ENCODE measurements around the gene FBN1.

The FBN1 gene

GRCh38 chr15:48469271-48469670 is 176.2 kb downstream of the FBN1 start:
- DNase-seq (ENCODE audit: low read depth) = no peak

DNA sequence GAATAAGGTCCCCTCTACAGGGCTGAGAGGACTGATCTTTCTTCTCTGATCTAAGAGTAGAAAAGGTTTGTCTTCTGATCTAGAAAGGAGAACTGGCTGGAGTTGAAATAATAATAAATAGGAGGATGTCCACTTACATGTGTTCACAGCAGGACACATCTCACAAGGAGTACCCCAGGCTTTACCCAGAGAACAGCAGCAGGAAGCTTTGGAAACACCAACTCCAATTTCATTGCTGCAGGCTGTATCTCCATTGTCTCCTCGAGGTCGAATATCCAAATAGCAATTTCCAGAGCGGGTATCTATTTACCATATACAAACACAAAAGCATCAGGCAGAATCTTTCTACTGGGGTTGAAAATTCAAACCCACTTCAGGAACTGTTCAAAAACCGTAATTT is 177.7 kb downstream of the FBN1 start:
- no peak for DNase-seq (ENCODE audit: low read depth)

- DNase-seq (ENCODE audit: low read depth) = no peak
These were observed 178.7 kb downstream of the FBN1 start for GRCh38 chr15:48466820-48467219.

- DNase-seq (ENCODE audit: low read depth) = no peak
These were observed 179.4 kb downstream of the FBN1 start for GRCh38 chr15:48466079-48466478.

DNA sequence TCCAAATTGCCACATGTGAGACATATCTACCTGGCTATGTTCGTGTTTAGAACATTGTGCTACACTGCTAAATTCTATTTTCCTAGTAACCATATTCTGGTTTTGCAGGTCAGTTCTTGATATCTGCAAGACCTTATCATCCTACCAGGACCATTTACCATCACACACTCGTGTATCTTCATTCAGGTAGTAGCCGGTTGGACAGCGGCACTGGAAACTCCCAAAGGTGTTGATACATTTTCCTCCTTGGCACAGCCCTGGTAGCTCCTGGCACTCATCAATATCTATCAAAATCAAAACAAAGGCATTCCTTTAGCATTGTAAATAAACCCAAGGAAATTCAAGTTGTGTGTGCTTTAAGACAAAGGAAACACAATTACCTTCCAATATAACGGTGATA is 180.1 kb downstream of the FBN1 start:
- DNase-seq (ENCODE audit: low read depth) = no peak

- DNase-seq (ENCODE audit: low read depth) = no peak
These were observed 182.1 kb downstream of the FBN1 start for GRCh38 chr15:48463366-48463880.

GRCh38 chr15:48462688-48463087 is 182.8 kb downstream of the FBN1 start:
- DNase-seq (ENCODE audit: low read depth) = no peak

DNA sequence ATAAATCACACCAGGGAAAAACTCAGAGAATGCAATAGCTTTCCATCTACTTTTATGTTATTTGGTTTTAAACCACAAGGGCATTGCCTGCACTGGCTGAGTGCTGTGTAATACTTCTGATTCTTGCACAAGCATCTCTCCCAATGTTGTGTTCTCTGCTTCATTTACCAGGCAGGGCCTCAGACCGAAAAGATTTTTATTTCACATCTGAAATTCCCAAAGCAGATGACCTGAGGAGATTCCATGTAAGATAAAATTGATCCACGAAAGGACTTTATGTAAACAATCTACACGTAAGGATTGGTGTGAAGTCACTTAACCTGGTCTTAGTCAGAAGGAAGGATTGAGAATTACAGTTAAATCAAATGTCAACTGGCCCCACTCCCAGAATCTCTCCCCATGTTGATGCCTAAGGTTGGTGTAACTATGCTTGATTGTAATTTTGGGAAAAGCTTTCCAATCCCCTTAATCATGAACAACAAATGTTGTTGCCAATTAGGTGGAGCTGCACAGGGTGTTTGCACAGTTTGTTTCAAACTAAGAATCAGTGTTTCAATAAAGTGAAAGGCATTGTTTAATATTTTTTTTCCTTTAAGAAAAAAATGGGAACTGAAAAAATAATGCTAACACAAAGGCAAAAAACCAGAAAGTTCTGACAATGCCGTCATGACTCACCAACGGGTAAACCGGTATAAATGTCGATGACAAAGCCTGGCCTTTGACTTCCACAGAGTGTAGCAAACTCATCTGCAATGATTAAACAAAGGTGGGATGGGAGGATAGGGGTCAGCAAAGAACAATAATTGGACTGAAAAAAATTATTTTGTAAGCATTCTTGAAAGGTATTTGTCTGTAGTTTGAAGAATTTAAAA is 185.7 kb downstream of the FBN1 start:
- peak; percentile 77 for DNase-seq (ENCODE audit: low read depth)

DNA sequence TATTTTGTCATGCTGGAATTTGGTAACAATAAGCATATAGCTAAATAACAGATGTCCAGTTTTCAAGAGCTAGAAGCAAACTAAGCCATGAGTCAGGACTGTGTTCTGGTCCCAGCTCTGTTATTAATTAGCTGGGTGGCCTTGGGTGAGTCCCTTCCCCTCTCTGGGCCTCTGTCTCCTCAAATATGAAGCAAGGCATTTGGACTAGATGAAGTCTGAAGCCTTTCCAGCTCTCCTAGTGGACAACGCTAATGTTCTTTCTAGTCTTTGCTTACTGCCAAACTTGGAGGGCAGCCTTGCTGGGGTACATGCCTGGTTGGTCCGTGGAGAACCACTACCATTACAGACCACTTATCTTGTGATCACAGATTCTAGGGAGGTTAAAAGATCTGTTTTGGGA is 186.6 kb downstream of the FBN1 start:
- peak; percentile 43 for DNase-seq (ENCODE audit: low read depth)

DNA sequence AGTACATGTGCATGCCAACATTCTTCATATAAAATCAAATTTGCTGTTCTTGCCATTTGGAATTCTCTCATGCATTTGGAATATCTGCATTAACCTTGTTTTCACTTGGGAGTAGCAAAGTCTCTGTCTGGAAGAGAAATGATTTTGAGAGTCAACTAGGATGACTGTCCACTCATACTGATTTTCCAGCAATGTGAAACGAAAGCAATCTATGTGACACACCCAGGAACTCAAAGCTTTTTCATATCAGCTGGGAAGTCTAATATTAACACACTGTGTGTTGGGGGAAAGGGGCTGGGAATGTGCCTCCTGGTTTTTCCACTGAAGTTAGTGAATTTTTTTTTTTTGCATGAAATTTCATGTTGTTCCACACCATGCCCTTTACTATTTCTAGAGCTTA is 189.4 kb downstream of the FBN1 start:
- no peak for DNase-seq (ENCODE audit: low read depth)

DNA sequence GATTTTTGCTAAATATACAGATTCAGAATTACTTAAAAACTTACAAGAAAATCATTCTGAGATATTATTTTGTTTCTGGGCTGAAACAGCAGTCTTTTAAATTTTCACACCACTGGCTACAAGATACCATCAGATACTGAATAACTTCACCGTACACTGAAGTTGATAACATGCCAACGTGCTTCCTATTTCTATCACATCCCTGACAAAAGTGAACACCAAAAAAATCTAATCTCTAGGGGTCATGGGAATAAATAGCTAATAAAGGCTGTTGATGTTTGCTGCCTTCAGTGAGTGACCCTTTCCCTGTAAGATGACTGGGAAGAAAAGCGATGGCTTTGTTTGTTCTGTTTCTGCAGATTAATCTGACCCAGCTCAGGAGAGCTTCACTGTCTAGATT is 193.8 kb downstream of the FBN1 start:
- DNase-seq (ENCODE audit: low read depth) = no peak

GRCh38 chr15:48451241-48451640 is 194.3 kb downstream of the FBN1 start:
- no peak for DNase-seq (ENCODE audit: low read depth)

DNA sequence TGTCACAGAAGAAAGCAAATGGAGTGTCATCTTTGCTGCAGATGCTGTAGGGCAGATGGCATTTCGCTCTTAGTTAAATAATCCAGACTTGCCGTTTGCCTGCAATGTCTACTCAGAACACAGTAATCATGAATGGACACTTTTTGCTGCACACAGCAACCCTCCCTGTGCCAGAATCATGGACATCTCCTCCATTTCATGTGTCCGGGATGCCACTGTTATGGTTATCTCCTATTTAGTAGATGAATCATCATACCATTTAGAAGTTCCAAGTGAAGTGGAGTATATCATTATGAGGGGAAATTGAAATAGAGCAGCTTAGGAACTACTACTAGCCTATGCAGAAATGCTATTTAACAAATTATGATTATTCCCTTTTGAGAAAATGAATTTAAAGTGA is 195.8 kb downstream of the FBN1 start:
- DNase-seq (ENCODE audit: low read depth) = no peak

DNA sequence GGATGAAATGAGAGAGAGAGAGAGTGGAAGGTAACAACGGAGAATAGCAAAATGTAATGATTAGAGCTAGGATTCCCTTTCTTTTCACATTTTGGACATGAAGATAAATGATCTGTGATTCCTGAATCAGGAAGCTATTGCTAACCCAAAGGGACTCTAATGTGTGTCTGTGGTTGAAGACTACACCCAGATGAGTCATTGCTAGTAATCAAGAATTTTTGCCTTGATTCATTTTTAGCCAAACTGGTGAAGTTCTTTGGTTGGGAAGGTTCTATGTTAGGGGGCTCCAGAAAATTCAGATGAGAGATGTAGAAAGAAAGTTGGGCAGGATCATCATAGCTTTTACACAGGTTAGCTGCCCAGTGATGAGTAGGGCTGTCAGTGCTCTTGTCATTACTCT is 197.9 kb downstream of the FBN1 start:
- no peak for DNase-seq (ENCODE audit: low read depth)

DNA sequence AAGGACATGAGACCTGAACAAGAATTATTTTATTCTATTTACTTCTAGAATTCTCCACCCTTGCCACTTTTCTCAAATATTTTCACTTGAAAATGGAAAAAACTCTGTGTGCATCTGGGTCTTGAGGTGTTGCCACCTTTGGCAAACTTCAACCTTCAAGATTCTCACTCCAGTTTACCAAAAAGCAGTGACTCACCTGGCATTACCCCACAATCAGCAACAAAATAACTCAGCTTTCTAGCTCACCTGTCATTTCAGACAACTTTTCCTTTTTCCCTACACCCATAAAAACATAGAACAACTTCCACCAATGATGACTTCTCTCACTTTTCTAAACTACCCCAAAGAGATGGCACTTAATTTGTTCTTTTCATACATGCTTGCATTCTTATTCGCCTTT is 198.5 kb downstream of the FBN1 start:
- DNase-seq (ENCODE audit: low read depth) = no peak

GRCh38 chr15:48442011-48442410 is 203.5 kb downstream of the FBN1 start:
- no peak for DNase-seq (ENCODE audit: low read depth)

GRCh38 chr15:48440084-48440483 is 205.4 kb downstream of the FBN1 start:
- DNase-seq (ENCODE audit: low read depth) = peak; percentile 68

DNA sequence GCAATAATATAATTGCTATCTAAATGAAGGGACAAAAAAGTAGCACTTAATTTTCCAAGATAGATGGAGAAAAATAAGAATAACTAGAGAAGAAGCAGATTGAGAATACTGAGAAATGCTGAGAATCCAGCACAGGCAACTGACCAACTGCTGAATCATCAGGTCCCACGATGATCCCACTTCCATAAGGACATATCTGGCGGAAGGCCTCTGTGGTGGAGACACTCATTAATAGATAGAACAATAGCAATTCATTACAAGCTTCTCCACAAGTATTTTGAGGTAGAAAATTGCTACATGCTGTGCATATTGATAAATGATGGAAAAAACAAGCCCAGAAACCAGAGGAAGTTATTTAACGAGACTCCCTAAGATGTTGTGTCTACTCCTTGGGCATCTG is 208.3 kb downstream of the FBN1 start:
- no peak for DNase-seq (ENCODE audit: low read depth)

- no peak for DNase-seq (ENCODE audit: low read depth)
These were observed 210.2 kb downstream of the FBN1 start for GRCh38 chr15:48435321-48435720.

DNA sequence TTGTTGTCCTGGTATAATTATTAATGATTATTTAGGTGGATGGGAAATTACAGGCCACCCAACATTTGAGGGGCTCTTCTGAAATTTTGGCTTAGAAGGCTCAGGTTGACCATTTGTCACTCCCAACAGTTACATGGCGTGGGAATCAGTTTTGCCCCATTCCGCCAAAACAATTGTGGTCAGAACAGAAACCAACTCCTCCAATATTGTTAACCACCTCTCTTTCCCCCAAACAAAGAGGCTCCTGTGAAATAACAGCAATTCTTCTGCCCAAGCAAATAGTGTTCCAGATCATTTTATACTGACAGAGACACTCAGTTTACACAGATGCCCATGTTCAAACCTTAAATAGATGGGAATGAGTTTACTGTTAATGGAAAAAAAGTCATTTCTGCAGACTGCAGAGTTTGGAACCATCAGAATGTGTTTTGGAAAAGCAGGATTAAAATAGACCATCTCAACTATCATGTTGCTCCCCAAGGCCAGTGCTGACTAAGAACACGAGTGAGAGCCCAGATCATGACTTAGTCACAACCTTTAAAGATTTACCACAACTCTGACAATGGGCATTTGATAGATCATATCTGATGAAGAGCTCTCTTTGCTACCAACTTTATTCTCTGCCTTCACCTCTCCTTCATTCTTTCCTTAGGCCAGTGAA is 212.2 kb downstream of the FBN1 start:
- no peak for DNase-seq (ENCODE audit: low read depth)

GRCh38 chr15:48432688-48433087 is 212.8 kb downstream of the FBN1 start:
- no peak for DNase-seq (ENCODE audit: low read depth)

DNA sequence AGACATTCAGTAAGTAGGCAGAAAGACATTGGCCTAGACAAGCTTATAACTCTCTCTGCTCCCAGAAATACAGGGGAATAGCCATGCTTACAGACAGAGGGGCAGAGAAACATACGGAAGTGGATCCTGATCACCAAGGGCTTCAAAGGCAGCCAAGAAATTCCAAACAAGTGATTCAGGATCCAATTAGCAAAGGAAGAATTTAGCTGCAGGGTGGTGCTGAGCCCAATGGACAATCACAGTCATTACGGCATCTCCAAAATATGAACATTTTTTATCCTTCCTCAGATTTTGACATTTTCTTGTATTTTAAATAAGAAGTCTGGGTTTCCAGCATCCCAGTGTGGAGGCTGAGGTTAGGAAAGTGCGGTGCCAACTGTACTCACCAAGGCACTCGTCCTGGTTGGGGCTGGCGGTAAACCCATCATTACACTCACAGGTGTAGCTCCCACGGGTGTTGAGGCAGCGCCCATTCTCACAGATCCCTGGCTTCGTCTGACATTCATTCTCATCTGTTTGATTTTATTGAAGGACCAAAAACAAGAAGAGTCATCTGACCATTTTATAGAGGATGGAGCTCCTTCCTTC is 217.5 kb downstream of the FBN1 start:
- DNase-seq (ENCODE audit: low read depth) = no peak

DNA sequence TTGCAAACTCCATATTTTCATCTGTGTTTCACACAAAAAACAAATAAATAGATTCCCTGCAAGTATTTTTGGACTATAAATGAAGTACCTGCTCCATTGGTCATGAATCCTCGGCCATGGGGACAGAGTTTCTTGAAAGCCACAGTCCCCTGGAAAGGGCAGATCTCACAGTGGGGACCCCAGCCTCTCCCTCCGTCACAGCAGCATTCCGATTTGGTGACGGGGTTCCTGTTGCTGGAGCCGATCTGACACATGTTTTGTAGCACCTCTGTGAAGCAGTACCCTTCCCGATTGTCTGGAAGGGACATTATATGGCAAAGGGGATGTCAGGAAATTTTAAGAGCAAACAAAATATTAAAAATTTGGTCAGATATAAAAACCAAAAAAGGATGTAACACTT is 218.0 kb downstream of the FBN1 start:
- DNase-seq (ENCODE audit: low read depth) = no peak
